SHP77 (cell line): ENCODE results near the gene IL1R2.

Source experiments
- DNase-seq, 2 experiments: peaks; one replicate each; lab custom pipeline; 2025; lab: John Stamatoyannopoulos, UW

Gene IL1R2

GRCh38 chr2:102041351-102041750 lies 49.6 kb downstream of the IL1R2 start:
- DNase-seq = no peak

DNA sequence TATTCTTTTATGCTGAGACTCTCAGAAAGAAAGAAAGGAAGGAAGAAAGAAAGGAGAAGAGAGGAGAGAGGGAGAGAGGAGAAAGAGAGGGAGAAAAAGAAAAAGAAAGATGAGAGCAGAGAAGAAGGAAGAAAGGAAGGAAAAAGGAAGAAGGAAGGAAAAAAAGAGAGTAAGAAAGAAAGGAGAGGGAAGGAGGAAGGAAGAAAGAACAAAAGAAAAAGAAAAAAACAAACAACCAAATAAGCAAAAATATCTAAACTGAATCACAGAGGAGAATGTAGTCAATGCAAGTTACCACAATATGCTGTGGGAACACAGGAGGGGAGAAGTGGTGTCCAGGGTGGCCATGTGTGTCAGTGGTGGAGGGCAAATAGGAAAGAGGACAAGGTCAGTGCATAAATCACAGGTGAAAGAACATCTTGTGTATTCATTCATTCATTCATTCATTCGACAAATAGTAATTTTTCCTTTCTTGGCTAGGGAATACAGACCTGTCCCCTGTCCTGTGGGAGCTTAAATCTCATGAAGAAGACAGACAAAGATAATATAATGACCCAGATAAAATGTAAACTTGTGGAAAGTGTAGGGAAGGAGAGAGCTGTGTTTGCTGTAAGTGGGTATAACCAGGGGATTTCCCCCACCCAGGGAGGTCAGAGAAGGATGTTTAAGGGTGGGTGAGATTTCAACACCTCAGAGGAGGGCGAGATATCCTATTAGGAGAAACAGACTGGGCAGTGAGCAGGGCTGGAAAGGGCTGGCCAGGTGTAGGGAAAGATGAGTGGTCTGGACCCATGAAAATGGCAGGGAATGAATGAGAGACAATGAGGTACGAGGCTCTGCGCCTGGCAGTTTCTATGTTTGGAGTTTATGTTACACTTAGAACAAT lies 50.7 kb downstream of the IL1R2 start:
- DNase-seq = no peak

DNA sequence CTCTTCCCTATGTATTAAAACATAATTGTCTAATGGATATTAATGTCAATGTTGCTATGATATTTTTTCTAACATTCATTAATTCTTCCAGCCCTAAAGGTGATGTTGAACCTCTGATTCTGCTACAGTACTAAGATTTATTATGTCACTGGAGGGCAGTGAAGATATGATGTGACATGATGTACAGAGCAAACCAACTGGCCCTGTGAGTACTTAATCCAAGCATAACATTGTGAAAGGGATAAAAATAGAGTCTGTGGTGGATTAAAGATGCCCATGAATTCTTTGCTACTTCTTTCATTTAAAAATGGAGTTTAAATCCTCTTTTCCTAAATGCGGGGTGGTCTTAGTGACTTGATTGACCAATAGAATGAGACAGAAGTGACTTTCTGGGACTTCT lies 51.8 kb downstream of the IL1R2 start:
- no peak for DNase-seq

- no peak for DNase-seq
Observed at GRCh38 chr2:102044235-102044896, 52.6 kb downstream of the IL1R2 start.

DNA sequence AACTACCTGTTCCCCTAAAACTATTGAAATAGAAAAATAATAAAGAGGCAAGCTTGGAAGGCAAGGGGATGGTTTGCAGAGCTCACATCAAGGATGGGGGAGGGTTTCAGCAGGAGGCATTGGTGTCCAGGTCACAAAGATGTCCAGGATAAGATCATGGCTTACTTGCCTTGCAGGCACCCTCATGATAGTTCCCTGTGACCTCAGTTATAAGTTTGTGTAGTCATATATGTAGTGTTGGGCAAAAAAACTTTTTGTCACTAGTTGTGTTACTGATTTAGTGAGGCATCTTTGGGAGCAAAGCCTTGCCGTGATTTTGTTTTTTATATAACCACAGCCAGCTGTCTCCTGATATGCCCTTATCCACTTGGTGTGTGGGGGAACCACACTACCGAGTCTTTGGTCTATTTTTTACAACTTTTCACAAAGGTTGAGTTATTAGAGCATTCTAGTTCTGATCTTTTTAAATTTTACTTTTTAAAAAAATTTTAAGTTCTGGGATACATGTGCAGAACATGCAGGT lies 53.3 kb downstream of the IL1R2 start:
- no peak for DNase-seq

DNA sequence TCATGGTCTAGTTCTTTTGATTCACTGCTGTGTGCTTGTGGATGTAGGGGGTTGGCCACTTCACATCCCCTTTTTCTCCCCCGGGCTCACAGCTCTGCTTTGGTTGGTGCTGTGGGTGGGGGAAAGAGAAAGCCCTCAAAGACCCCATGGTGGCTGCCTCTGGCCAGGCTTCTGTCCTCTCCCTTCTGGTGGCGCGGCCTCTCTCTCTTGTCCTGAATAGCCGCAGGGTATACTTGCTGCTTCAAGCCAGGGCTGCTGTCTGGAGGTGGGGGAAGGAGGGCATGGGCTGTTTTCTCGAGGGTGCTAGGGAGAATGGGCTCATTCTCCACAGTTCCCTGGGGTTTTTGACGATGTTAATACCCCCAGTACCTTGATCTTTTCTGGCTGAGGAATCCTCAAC lies 53.9 kb downstream of the IL1R2 start:
- no peak for DNase-seq

- DNase-seq = no peak
Observed at GRCh38 chr2:102046135-102046986, 54.6 kb downstream of the IL1R2 start.

DNA sequence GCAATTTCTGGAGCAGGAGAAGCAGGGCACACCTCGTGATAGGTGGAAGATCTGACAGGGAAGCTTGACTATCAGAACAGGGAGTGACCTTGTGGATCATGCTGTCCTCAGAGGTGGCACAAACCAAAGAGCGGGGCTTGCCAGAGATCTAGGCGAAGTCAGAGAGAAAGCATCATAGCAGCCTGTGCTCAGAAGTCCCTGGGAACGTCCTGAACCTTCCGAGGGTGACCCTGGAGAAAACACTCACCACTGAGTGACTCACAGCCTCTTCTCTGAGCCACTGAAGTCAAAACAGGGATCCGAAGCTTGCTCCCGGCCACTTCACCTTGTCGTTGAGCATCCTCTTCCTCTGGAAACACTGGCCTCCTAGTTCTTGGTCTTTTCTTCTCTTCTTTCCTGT lies 56.7 kb downstream of the IL1R2 start:
- no peak for DNase-seq

GRCh38 chr2:102049756-102050443 lies 58.1 kb downstream of the IL1R2 start:
- no peak for DNase-seq

DNA sequence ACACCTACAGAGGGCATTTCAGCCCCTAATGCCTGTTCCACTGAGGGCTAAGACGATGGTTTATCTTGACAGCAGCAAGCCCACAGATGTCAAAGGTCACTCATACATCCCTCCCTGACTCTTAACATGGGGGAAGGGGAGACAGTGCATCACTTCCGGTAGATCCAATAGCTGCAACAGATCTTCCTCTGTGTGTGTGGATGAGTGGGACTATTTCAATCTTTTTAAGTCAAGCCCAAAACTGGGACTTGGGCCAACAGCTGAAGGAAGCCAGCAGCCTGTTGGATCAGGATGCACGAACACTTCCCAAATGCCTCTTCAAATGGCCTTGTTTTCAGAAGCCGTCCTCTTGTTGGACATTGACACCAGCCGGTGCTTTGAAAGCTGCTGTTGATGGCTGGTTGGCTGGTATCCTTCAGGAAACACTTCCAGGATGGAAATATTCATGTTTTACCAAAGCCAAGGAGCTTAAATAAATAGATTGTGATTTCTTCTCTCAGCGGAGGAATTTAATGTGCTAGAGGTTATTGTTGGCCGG lies 59.2 kb downstream of the IL1R2 start:
- DNase-seq = no peak

DNA sequence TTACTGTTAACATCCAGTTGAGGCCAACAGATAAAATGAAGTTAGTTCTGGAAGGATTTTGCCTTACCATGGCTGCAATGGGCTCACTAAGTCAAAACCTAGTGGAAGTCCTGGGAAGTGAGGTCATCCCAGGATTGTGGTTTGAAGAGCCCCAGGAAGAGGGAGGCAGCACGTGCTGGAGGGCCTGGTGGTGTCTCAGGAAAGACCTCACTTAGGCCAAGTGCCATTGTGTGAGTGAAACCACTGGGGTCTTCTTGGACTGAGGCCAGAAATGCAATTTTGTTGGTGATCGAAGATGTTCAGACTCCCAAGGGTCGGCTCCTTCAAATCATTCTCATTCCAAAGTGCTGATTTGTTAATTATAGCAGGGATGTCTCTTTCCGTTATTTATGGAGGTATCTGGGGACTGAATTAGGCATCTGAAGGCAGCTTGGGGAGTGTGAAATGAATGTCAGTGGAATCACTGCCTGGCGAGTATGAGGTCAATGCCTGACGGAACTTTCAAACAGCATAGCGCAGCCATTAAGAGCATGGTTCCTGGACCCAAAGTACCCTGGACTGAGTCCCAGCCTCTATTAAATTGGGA lies 60.0 kb downstream of the IL1R2 start:
- DNase-seq = no peak

DNA sequence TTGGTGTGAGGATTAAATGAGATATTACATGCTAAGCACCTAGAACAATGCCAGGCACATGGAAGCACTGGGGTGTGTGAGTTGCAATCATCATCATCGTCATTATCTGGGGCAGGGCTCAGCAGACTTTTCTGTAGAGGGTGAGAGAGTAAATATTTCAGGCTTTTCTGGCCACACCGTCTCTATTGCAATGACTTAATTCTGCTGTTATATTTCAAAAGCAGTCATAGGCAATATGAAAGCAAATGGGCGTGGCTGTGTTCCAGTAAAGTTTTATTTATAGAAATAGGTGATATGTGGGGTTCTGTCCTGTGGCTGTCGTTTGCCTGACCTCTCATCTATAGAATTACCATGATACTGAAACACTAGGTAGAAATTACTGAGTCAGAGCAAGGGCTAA lies 60.6 kb downstream of the IL1R2 start:
- no peak for DNase-seq

GRCh38 chr2:102053096-102053495 lies 61.3 kb downstream of the IL1R2 start:
- DNase-seq = no peak

DNA sequence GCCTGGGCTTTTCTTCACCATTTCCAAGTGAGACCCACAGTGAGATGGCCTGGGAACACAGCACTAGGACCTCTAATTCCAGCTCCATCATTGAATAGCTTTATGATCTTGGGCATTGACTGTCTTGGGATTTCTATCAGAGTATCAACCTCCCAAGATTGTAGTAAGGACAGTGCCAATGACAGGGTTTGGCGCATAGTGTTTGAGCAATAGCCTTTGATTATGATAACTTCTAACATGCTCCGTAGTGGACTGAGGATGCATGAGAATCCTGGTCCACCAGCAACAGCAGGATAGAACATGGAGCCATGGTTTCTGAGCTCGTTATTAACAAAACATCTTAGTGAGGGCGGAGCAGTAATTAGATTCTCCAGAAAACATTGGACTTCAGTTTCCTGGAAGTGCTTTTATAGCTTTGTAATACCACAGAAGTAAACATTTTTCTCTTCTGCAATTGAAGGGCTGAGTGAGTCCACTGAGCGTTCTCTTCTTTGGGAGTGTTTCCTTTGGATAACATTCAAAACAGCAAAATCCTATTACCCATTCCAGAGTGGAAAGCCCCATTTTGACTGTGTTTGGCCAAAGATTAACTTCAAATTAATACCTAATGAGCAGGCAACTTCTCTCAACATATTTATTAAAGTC lies 63.7 kb downstream of the IL1R2 start:
- no peak for DNase-seq

GRCh38 chr2:102056079-102056581 lies 64.4 kb downstream of the IL1R2 start:
- DNase-seq = no peak

DNA sequence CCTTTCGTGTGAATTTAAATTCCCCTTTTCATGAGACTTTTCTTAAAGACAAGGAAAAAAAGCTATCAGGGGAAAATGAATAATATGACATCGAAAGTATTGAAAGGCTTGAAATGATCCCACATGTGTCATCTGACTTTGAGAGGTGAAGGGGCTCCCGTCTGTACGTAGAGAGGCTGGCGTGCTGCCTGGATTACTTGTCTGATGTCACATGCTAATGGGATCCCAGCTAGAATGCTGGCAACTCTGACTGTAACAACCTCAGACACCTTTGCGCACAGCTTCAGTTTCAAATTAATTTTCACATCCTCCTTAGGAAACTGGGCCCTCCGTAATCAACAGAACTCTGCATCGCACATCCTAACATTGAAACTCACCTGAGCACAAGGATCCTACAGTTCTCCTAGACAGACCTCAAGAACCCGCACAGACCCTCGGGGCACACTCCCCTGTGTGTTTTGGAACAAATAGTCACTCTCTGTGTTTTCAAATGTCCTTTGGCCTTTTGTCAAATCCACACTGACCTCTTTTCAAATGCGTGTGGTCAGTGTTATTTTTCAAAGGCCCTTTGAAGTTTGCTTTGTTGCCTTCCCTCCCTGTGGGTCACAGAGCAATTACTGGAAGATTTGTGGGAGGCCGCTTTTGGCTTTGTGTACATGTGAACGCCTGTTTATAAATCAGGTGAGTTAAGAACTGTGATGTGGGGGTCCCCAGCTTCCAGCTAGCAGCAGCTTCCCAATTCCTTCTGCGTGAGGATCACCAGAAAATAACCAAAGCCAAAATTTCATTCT lies 65.9 kb downstream of the IL1R2 start:
- DNase-seq = no peak

DNA sequence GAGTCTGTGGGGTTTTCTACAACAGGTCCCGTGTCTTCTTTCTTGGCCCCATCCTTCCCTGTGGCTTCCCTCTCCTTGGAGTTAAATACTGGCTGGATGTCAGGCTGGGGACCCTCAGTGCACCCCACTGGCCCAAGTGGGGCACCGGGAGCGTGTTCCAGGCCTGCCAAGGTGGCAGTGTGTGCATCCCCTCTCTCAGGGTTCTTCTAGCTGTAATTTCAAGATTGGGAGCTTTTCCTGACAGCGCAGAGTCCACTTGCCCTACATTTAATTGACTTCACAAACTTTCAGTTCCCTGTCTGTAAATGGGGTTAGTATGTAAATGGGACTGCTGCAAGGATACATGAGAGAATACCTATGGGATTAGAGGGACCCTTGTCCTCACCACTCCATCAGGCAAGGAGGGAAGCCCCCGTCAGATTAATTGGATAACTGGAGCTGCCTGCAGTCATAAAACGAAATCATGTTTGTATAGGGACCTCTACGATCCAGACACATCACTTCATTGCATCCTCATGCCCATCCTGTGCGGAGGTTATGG lies 66.6 kb downstream of the IL1R2 start:
- no peak for DNase-seq

DNA sequence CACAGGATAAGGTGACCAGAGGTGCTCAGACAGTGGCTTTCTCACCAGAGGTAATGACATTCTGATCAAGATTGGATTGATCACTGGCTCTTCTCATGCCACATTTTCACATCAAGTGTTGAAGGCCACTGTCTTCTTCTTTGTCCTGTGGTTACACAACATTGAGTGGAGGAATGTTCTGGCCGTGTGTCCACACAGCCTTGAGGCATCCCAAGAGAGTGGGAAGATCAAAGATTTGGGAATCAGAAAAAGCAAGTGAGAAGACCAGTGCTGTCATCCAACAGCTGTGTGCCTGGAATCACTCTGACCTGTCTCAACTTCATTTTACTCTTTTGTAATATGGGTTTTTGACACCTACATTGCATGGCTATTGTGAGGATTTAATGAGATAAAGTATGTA lies 67.4 kb downstream of the IL1R2 start:
- no peak for DNase-seq

DNA sequence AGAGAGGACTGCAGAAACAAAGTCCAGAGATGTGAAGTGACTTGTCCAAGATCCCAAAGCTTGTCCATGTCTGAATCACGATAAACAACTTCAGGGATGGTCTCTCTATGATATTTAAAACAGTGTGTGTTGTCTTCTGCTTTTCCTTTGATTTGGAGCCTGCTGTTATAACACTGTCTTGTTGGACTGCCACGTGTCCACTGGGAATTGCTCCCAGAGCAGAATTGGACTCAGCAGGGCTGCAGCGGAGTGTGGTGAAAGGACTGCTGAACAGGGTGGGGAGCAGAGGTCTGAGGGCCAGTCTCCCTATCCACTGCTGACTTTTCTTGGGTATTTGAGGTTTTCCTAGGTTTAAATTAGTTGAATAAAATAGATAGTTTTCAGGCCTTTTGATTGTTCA lies 68.3 kb downstream of the IL1R2 start:
- no peak for DNase-seq
